Prostate gland (tissue), 2 donors: ENCODE measurements around the gene CDH6.

Source experiments
- POLR2A ChIP-seq: fragments of 450-650 bp; IDR thresholded peaks from one replicate; pipeline ENCODE4 v1.6.1; 2016; ENCODE audit warnings: antibody characterized with exemption, mild to moderate bottlenecking
- TF ChIP-seq, protein P1 (sequence below), 4 experiments: fragments of 200-600 bp in 2 of 4; fragments of 450-650 bp in 2 of 4; sonication (generic) in 2 of 4; IDR thresholded peaks; 1 replicate in 3 of 4; 2 replicates in 1 of 4; pipeline ENCODE4 v1.5.1; 2016 to 2019; ENCODE audit warnings: antibody characterized with exemption in 4 of 4, mild to moderate bottlenecking in 2 of 4, moderate library complexity in 2 of 4

DNA sequence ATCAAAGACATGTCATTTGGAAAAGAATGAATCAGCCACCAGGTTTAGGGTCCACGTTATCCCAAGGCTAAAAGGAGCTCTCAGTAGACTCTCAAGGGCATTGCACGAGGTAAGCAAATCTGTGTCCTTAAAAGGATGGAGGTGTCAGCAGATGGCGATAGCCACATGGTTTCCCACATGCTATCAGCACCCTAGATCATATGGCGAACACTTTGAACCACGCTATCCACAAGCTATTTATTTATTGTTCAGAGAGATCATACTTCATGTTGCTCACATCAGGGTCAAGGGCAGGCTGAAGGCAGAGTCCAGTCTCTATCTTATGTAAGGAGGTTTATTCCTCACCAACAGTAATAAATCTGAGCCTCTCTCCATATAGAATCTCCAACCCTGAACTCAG lies 43.7 kb downstream of the CDH6 start:
- TF ChIP-seq, protein P1, sequence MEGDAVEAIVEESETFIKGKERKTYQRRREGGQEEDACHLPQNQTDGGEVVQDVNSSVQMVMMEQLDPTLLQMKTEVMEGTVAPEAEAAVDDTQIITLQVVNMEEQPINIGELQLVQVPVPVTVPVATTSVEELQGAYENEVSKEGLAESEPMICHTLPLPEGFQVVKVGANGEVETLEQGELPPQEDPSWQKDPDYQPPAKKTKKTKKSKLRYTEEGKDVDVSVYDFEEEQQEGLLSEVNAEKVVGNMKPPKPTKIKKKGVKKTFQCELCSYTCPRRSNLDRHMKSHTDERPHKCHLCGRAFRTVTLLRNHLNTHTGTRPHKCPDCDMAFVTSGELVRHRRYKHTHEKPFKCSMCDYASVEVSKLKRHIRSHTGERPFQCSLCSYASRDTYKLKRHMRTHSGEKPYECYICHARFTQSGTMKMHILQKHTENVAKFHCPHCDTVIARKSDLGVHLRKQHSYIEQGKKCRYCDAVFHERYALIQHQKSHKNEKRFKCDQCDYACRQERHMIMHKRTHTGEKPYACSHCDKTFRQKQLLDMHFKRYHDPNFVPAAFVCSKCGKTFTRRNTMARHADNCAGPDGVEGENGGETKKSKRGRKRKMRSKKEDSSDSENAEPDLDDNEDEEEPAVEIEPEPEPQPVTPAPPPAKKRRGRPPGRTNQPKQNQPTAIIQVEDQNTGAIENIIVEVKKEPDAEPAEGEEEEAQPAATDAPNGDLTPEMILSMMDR (IDR thresholded peaks at IDR 0.05): no peak
- TF ChIP-seq POLR2A: no peak
